H9 (cell line): ENCODE measurements around the gene SRPX. TPM values are rescaled to one million over a fixed set of nuclear protein-coding genes. Genes with fewer than 3 reads are reported as not detected.

Experiments used
- DNase-seq: peaks from one replicate; pipeline ENCODE4 v3.0.0-alpha.2; 2017
- H2AFZ ChIP-seq: one replicate; pipeline ENCODE4 v1.6.1; 2013; ENCODE audit warnings: mild to moderate bottlenecking, low read length, control low read depth, moderate library complexity
- H2AK5ac ChIP-seq: 2 replicates; pipeline ENCODE4 v1.6.1; 2013; ENCODE audit warnings: low read length, control low read depth, mixed read lengths; ENCODE audit not compliant: insufficient read length
- H2BK120ac ChIP-seq: one replicate; pipeline ENCODE4 v1.6.1; 2013; ENCODE audit warnings: low read depth, mild to moderate bottlenecking, low read length, control low read depth, inconsistent platforms; ENCODE audit not compliant: poor library complexity, severe bottlenecking
- H2BK12ac ChIP-seq: 2 replicates; pipeline ENCODE4 v1.6.1; 2013; ENCODE audit warnings: low read length, control low read depth, mixed read lengths, low read depth; ENCODE audit not compliant: insufficient read length
- H2BK15ac ChIP-seq: 2 replicates; pipeline ENCODE4 v1.6.1; 2013; ENCODE audit warnings: low read depth, low read length, control low read depth
- H2BK20ac ChIP-seq: one replicate; pipeline ENCODE4 v1.6.1; 2013; ENCODE audit warnings: low read depth, mild to moderate bottlenecking, low read length, control low read depth, inconsistent platforms; ENCODE audit not compliant: poor library complexity, severe bottlenecking
- H2BK5ac ChIP-seq: 2 replicates; pipeline ENCODE4 v1.6.1; 2013; ENCODE audit warnings: low read length, control low read depth, mixed read lengths; ENCODE audit not compliant: insufficient read length
- H3K14ac ChIP-seq: 2 replicates; pipeline ENCODE4 v1.6.1; 2013; ENCODE audit warnings: low read length, control low read depth; ENCODE audit not compliant: insufficient read depth
- H3K18ac ChIP-seq: 2 replicates; pipeline ENCODE4 v1.6.1; 2013; ENCODE audit warnings: low read depth, mild to moderate bottlenecking, mixed read lengths, low read length, control low read depth; ENCODE audit not compliant: insufficient read length
- H3K23ac ChIP-seq: 2 replicates; pipeline ENCODE4 v1.6.1; 2013; ENCODE audit warnings: low read length, control low read depth, mixed read lengths, low read depth; ENCODE audit not compliant: insufficient read length
- H3K23me2 ChIP-seq: 2 replicates; pipeline ENCODE4 v1.6.1; 2013; ENCODE audit warnings: low read depth, mild to moderate bottlenecking, mixed read lengths, low read length, control low read depth; ENCODE audit not compliant: insufficient read length, poor library complexity, severe bottlenecking
- H3K27ac ChIP-seq: 2 replicates; pipeline ENCODE4 v1.5.1; 2013; ENCODE audit warnings: low read length, control low read depth, mixed read lengths, low read depth; ENCODE audit not compliant: insufficient read length
- H3K27me3 ChIP-seq: 2 replicates; pipeline ENCODE4 v1.6.1; 2013; ENCODE audit warnings: low read length, control low read depth, inconsistent platforms; ENCODE audit not compliant: insufficient read depth
- H3K4ac ChIP-seq: 2 replicates; pipeline ENCODE4 v1.6.1; 2013; ENCODE audit warnings: low read depth, mild to moderate bottlenecking, control low read depth, inconsistent platforms, low read length, moderate library complexity
- H3K4me1 ChIP-seq: 2 replicates; pipeline ENCODE4 v1.6.1; 2013; ENCODE audit warnings: low read length, control low read depth, inconsistent platforms; ENCODE audit not compliant: insufficient read depth
- H3K4me2 ChIP-seq: 2 replicates; pipeline ENCODE4 v1.6.1; 2013; ENCODE audit warnings: low read length, control low read depth, mixed read lengths; ENCODE audit not compliant: insufficient read length, insufficient read depth
- H3K56ac ChIP-seq: 2 replicates; pipeline ENCODE4 v1.6.1; 2013; ENCODE audit warnings: low read depth, mild to moderate bottlenecking, mixed read lengths, low read length, control low read depth; ENCODE audit not compliant: insufficient read length
- H3K79me1 ChIP-seq: 2 replicates; pipeline ENCODE4 v1.6.1; 2013; ENCODE audit warnings: low read depth, mild to moderate bottlenecking, moderate library complexity, low read length, control low read depth, inconsistent platforms; ENCODE audit not compliant: insufficient read depth, poor library complexity, severe bottlenecking
- H3K79me2 ChIP-seq: 2 replicates; pipeline ENCODE4 v1.6.1; 2013; ENCODE audit warnings: low read length, control low read depth, inconsistent platforms; ENCODE audit not compliant: insufficient read depth
- H3K9ac ChIP-seq: 2 replicates; pipeline ENCODE4 v1.6.1; 2013; ENCODE audit warnings: low read length, control low read depth, mixed read lengths; ENCODE audit not compliant: insufficient read length; ENCODE audit errors: extremely low read depth
- H3K9me3 ChIP-seq: one replicate; pipeline ENCODE4 v1.6.1; 2013; ENCODE audit warnings: low read depth, low read length, inconsistent platforms; ENCODE audit not compliant: control insufficient read depth
- H3T11ph ChIP-seq: one replicate; pipeline ENCODE4 v1.6.1; 2013; ENCODE audit warnings: mild to moderate bottlenecking, low read length, control low read depth, inconsistent platforms
- H4K20me1 ChIP-seq: one replicate; pipeline ENCODE4 v1.6.1; 2013; ENCODE audit not compliant: control insufficient read depth, insufficient read length, insufficient read depth
- H4K5ac ChIP-seq: 2 replicates; pipeline ENCODE4 v1.6.1; 2013; ENCODE audit warnings: low read depth, mild to moderate bottlenecking, mixed read lengths, low read length, control low read depth; ENCODE audit not compliant: insufficient read length
- H4K8ac ChIP-seq: replicated peaks from 2 replicates; pipeline ENCODE4 v1.6.1; 2013; ENCODE audit warnings: low read length, control low read depth, mixed read lengths, low read depth; ENCODE audit not compliant: insufficient read length
- H4K91ac ChIP-seq: 2 replicates; pipeline ENCODE4 v1.6.1; 2013; ENCODE audit warnings: low read depth, mild to moderate bottlenecking, moderate library complexity, mixed read lengths, low read length, control low read depth; ENCODE audit not compliant: insufficient read length
- H3K27ac Mint-ChIP-seq, 3 experiments: 2 replicates in 2 of 3; 3 replicates in 1 of 3; pipeline ENCODE4 v1.8.0; 2020 to 2021; ENCODE audit warnings: mixed read lengths in 3 of 3, mild to moderate bottlenecking in 1 of 3, moderate library complexity in 1 of 3
- H3K27me3 Mint-ChIP-seq: 2 replicates; pipeline ENCODE4 v1.8.0; 2021; ENCODE audit warnings: low read depth, mild to moderate bottlenecking, moderate library complexity, mixed read lengths
- H3K36me3 Mint-ChIP-seq, 3 experiments: 2 replicates in 2 of 3; 3 replicates in 1 of 3; pipeline ENCODE4 v1.8.0; 2020 to 2021; ENCODE audit warnings: low read depth in 3 of 3, mixed read lengths in 3 of 3; ENCODE audit not compliant: insufficient read depth in 1 of 3
- H3K4me1 Mint-ChIP-seq, 2 experiments: 2 replicates each; pipeline ENCODE4 v1.8.0; 2020; ENCODE audit warnings: mixed read lengths in 2 of 2
- H3K4me3 Mint-ChIP-seq, 2 experiments: 2 replicates in 1 of 2; 3 replicates in 1 of 2; pipeline ENCODE4 v1.8.0; 2020 to 2021; ENCODE audit warnings: mild to moderate bottlenecking in 2 of 2, mixed read lengths in 2 of 2, moderate library complexity in 1 of 2
- H3K9me3 Mint-ChIP-seq, 2 experiments: 2 replicates in 1 of 2; 3 replicates in 1 of 2; pipeline ENCODE4 v1.8.0; 2020; ENCODE audit warnings: mild to moderate bottlenecking in 2 of 2, mixed read lengths in 2 of 2, moderate library complexity in 1 of 2
- CTCF ChIP-seq: fragments of 200-600 bp; sonication (generic); conservative IDR thresholded peaks from 3 replicates; pipeline ENCODE4 v1.8.0; 2021; ENCODE audit warnings: antibody characterized with exemption, mild to moderate bottlenecking
- WGBS: extraction: QIAGEN DNeasy Blood & Tissue Kit; methylation state at CpG from one replicate; pipeline ENCODE4 v1.1.7; 2013; ENCODE audit warnings: missing lambda C conversion rate, low lambda C conversion rate, mixed read lengths; ENCODE audit not compliant: insufficient read length; ENCODE audit errors: extremely low coverage; 5-methylcytosine and 5-hydroxymethylcytosine counted together
- total RNA-seq: library from RNA; stranded (reverse); gene quantifications from 2 replicates; pipeline ENCODE4 v1.2.1, GENCODE V29; 2021

The SRPX gene
- total RNA-seq, 1 experiment from 2014 or later = 2.8 TPM

- H3K4ac ChIP-seq = no peak overlapping the region
- peaks cover 66 to 67% of the 10 kb centered on the region in 2 experiments for H3K9me3 Mint-ChIP-seq
These were observed 789 bp upstream of the SRPX start for GRCh38 chrX:38221391-38221929.

More at GRCh38 chrX:38221391-38221929, 789 bp upstream of the SRPX start:
- peaks cover 53% of the 10 kb centered on the region for H3K27me3 Mint-ChIP-seq
- no peak for TF ChIP-seq CTCF
- no peak overlapping the region for H3K56ac ChIP-seq
- H3T11ph ChIP-seq = no peak overlapping the region
- H3K79me2 ChIP-seq = no peaks in the 10 kb centered on the region
- H3K4me3 Mint-ChIP-seq = peak overlapping the region; percentile 68 to 81
- H2BK120ac ChIP-seq = no peak overlapping the region
- H3K27ac ChIP-seq = no peak overlapping the region
- H2BK5ac ChIP-seq = no peak overlapping the region
- peak overlapping the region; percentile 75 for H3K4me2 ChIP-seq
- no peak overlapping the region for H4K5ac ChIP-seq
- H3K18ac ChIP-seq = no peak overlapping the region
- no peak overlapping the region for H2BK20ac ChIP-seq
- H3K9me3 ChIP-seq = no peaks in the 10 kb centered on the region
- H3K27ac Mint-ChIP-seq = no peak overlapping the region
- peak overlapping the region; percentile 4 for H3K9ac ChIP-seq
- H3K14ac ChIP-seq = no peak overlapping the region
- H3K36me3 Mint-ChIP-seq = no peaks in the 10 kb centered on the region; a peak in 1 of 7 replicates
- no peak overlapping the region for H3K23ac ChIP-seq
- H2AK5ac ChIP-seq = no peak overlapping the region
- H3K23me2 ChIP-seq = peaks cover 10% of the 10 kb centered on the region
- peaks cover 13% of the 10 kb centered on the region; the same call in 1 of the 2 replicates for H3K27me3 ChIP-seq
- no peak overlapping the region for H4K8ac ChIP-seq
- DNase-seq = no peak
- no peak overlapping the region for H2BK12ac ChIP-seq
- no peaks in the 10 kb centered on the region for H4K20me1 ChIP-seq
- no peaks in the 10 kb centered on the region; the same call in 1 of the 2 replicates for H3K4me1 ChIP-seq
- H2BK15ac ChIP-seq = no peak overlapping the region
- no peak overlapping the region for H2AFZ ChIP-seq
- WGBS = no CpG with 5 or more reads among the region's 10 CpGs
- H3K79me1 ChIP-seq = no peaks in the 10 kb centered on the region
- H3K4me1 Mint-ChIP-seq = peaks cover 8 to 16% of the 10 kb centered on the region in 2 experiments; a peak in 3 of 4 replicates
- H4K91ac ChIP-seq = no peak overlapping the region
